ENCODE data around the gene TTBK2.
"Not testable (repeated sequence)": the region's sequence is repeated elsewhere in the genome, so short reads cannot be mapped to it uniquely, and the experiment has no call there.

GRCh38 chr15:42766109-42766508 is 154.5 kb downstream of the TTBK2 start:
- TF ChIP-seq BCL3 (IDR thresholded peaks at IDR 0.05; ENCODE audit: borderline replicate concordance, insufficient read depth, low read depth, low read length, poor library complexity, severe bottlenecking); JUND (IDR thresholded peaks at IDR 0.05; ENCODE audit: low read depth, low read length); POLR2A (IDR thresholded peaks at IDR 0.05; ENCODE audit: low read depth, low read length); CTCF (IDR thresholded peaks at IDR 0.05 in 2 of 3, conservative IDR thresholded peaks at IDR 0.05 in 1 of 3; ENCODE audit: control insufficient read depth in 2 of 3, extremely low read depth in 1 of 3, insufficient read depth in 1 of 3, low read depth in 3 of 3, low read length in 3 of 3); YY1 (IDR thresholded peaks at IDR 0.05; ENCODE audit: low read depth, low read length); NBN (IDR thresholded peaks at IDR 0.05); RCOR1 (conservative IDR thresholded peaks at IDR 0.05; ENCODE audit: low read depth, low read length); ZZZ3 (IDR thresholded peaks at IDR 0.05; ENCODE audit: control insufficient read depth, insufficient read length, low read depth): not testable (repeated sequence)
